LoVo (cell line): Measurements from ENCODE around the gene TMEM134.

Source experiments
- DNase-seq: peaks from one replicate; pipeline ENCODE4 v3.0.0-alpha.2; 2016; ENCODE audit warnings: low spot score

Gene TMEM134

DNA sequence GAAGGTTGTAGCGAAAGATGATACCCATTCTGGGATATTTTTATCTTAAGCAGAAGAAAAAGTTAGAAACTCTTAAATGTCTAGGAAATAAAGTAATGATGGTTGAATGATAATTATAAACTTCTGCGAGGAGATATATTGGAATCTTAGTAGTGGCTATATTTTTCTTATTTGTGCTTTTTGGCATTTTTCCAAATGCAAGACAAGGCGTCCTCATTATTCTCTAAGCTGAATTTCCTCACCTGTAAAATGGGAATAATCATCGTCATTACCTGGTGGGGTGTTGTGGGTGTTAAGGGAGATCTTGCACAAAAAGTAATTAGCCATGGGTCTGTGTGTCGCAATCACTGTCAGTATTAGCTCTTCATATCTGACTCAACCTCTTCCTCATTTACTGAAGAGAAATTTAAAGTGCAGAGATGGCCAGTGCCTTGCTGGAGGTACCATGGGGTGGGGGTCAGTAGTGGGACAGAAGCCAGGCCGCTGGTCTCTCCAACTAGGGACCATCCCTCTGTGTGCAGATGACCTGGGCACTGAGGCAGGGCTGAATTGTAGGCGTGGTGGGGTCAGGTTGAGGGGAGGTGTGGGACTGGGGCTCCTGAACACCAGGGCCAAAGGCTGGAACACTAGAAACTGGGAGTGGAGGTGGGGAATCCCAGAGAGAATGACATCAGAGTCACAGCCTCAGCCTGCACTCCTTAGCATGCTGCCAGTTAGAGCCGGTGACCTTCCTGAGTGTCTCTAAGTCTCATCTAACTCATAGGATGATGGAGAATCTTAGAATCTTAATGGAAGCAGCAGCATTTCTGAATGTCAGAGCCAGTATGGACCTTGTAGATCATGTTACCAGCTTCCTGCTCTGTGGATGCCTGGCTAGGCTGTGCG is 32.0 kb upstream of the TMEM134 start:
- no peak for DNase-seq

DNA sequence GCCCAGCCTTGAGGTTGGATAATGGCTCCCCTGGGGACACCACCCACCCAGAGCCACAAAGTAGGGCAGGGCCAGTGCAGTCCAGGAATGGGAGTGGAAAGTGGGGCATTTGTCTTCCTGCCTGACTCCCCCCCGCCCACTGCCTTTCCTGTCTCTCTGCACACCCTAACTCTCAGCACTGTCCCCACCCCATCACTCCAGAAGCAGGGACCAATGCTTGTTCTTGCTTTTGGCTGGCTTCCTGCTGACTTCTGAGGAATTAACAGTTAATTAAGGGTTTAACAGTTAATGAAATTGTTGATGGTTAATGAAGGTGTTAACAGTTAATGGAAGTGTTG is 31.4 kb upstream of the TMEM134 start:
- no peak for DNase-seq

DNA sequence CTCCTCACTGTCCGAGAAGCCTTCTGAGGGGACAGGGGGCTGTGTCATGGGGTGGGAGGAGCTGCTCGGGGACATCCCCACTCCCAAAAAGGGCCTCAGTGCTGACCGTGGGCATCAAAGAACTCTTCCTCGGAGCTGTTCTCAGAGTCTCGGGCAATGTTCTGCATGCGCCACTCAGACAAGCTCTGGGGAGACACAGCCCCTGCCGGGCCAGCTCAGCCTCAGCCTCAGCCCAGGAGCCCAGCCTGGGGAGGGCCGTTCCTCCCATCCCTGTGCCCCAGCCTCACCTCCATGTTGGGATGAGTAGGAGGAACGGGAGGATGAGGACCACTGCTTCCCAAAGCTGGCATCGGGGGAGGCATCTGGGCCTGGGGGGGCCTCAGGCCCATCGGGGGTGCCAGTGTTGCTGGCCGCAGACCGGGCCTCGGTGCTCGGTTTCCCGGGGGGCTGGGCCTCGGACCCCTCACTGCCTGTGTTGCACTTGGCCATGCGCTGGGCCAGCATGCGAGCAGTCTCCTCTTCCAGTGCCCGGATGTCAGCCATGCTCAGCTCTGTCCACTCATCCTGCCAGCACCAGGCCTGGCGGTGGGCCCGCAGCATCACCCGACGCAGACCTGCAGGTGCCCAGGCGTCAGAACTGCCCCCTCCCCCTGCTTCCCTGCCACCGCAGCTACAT is 30.9 kb upstream of the TMEM134 start:
- DNase-seq = no peak

DNA sequence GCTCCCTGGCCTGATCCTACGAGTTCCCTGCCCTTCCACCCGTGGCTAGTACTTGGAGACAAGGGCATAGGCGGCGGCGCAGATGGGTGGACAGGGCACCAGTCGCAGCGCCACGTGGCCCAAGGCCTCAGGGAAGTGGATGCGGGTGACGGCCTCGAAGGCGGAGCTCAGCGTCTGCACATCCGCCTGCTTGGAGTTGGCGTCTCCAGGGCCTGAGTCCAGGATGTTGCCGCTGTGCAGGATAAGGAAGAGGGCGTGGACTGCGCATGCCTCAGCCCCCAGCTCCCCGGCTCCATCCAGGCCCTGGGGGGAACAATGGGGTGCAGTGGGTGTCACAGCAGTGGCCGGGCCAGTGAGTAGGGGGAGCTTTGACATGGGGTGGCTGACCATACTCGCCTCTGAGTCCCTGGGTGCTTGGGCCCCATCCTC is 29.5 kb upstream of the TMEM134 start:
- no peak for DNase-seq

DNA sequence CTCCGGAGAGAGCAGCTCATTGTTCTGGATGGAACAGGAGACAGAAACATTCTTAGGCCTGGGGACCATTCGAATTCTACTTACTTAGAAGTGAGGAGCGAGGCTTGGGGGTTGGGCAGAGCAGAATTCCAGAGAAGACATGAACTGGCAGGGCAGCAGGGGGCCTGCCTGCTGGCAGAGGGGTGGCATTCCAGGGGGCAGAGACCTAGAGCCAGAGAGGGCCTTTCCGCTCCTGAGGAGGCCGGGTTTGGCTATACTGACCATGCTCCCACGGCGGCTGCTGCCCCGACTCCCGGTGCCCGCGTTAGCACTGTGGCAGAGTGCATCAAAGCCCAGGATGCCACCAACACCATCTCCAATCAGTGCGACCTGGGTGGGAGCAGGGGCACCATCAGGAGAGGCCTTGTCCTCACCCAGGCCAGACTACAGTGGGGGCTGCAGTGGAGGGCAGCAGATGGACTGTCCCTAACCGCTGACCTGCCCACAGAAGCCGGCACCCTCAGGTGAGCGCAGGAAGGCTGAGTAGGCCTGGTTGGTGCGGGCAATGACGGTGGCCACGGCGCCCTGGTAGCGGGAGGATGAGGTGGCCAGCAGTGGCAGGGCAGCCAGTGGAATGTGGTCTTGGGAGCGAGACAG is 28.7 kb upstream of the TMEM134 start:
- no peak for DNase-seq

DNA sequence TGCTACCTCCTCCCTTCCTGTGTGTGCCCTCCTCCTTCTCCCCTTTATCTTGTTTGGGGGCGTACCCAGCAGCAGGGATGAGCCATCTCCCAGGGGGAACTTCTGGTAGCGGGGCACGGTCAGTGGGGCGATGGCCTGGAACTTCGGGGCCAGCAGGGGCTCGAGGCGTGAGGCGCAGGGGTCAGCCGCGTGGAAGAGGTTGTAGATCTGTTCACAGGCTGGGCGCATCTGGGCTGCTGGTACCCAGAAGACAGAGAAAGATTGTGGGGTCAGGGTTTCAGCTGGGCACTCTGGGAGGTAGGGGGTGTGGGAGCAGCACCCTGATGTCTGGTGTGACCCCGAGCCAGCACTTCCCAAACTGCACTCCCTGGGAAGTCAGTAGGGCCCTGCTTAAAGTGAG is 27.1 kb upstream of the TMEM134 start:
- no peak for DNase-seq

- no peak for DNase-seq
Observed at GRCh38 chr11:67495234-67496005, 26.4 kb upstream of the TMEM134 start.

DNA sequence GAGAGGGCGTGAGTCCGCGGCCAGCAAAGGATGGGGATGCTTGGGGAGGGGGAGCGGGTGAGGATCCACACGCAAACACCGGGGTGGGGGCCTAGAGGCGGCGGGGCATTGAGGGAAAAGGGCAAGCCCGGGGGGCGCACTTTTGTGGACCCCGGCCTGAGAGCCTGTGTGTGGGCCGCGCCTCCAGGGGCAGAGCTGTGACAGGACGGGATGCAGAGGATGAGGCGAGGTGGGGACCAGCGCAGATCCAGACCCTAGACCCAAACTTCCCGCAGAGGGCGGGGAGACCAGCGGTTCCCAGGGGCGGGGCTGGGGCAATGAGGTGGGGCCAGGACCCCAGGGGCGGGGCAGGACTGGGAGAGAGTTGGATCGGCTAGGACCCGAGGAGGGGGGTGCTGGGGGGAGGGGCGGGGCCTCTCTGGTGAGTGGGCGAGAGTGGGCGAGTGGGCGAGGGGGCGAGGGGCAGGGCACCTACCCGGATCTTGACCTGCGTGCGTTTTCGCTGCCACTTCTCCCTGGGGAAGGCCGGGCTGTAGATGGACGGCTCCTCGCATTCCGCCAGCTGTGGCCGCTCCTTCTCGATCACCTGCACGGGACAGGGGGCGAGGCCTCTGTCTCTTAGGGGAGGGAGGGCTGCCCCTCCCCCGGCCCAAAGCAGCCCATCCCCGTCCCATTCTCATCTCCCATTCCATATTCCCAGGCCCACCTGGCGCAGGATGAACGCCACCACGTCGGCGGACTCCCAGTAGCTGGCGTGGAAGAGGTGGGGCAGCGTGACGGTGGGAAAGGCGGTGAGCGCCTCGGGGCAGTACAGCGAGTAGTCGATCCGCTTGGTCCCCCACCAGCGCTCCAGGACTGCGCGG is 25.6 kb upstream of the TMEM134 start:
- DNase-seq = no peak

DNA sequence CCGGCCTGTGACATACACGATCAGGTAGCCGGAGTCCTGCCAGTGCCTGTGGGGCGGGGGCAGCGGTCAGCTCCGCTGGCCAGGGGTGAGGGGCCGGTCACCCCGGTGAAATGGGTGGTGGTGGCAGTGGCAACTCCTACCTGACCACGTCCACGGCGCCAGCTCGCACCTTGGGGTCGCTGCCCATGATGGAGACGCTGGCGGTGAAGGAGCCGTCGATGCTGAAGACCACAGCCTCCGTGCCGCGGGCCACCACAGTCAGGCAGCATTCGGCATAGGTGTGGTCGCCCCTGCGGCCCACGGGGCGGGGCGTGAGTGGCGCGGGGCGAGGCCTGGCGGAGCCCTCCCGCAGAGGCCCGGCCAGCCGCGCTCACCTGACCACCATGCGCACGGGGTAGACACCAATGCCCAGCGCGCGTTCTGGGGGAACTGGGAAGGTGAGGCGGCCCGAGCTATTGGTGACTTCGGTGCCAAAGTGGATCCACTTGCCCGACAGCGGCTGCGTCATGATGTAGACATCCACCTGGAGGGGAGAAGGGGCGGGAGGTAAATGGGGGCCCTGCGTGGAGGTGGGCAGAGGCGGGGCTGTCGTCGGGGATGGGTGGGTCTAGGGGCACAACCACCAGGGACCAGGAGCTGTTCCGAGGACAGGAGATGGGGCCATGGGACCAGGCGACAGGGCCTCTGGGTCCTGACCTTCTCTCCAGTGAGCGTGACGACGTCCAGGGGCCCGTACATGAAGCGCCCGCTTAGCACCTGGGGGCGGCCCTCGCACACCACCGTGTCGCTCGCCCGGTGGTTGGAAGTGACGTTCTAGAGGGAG is 24.7 kb upstream of the TMEM134 start:
- DNase-seq = no peak

GRCh38 chr11:67492801-67493547 is 23.9 kb upstream of the TMEM134 start:
- DNase-seq = no peak

DNA sequence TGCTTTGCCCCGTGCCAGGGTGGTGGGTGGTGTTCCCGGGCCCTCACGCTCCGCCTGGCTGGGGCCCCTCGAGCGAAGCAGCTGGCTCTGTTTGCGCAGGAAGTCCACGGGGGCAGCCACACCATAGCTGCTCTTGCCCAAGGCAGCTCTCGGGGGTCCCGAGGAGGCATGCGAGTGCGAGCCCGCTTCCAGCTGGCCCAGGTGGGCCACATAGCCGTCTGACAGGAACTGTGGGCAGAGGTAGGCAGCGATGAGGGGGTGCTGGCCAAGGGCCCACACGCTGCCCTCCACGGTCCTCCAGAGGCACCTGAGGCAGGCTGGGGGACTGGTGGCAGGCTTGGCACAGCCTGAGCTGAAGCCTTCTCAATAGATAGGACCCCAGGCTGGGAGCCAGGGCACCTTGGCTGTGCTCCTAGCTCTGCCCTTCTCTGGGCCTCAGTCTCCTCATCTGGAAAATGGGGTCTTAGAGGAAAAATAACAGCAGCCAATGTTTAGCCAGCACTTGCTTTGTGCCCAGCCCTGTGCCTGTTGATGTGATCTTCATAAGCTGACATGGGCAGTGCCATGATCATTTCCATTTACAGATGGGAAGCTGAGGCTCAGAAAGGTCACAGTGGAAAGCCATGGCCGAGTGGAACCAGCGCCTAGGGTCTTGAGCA is 23.1 kb upstream of the TMEM134 start:
- DNase-seq = no peak

DNA sequence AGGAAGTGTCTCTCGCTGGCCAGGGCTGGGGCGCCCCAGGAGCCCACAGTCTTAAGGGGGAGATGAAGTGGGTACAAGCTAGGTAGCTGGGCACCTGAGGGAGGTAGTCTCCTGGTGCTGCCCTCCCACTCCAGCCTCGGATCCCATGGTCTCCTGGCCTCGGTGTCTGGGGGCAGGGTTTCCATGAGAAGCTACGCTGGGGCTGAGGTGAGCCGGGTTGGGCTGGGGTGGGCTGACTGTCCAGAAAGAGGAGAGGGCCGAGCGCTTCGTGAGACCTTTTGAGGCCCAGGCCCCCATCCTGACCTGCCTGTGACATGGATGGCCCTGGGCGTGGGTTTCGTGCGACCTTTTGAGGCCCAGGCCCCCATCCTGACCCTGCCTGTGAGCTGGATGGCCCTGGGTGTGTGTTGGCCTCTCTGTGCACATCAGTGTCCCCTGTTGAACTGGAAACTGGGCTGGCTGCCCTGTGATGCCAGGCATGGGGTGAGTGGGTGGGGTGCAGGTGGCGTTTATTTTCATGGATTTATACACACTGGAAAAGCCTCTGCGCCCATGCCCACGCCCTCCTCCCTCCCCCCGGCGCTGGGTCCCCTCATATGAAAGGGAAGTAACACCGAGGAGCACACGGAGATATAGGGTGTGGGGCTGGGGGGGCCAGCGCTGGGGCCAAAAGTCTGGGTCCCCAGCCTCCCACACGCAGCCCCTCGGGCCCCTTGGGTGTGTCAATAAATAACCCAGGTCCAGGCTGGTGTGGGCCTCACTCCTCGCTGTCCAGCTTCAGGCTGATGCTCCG is 22.4 kb upstream of the TMEM134 start:
- no peak for DNase-seq

DNA sequence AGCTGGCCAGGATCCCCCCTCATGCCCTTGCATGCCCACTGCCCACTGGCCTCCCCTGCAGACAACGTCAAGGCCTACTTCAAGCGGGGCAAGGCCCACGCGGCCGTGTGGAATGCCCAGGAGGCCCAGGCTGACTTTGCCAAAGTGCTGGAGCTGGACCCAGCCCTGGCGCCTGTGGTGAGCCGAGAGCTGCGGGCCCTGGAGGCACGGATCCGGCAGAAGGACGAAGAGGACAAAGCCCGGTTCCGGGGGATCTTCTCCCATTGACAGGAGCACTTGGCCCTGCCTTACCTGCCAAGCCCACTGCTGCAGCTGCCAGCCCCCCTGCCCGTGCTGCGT is 21.6 kb upstream of the TMEM134 start:
- DNase-seq = no peak

GRCh38 chr11:67489885-67490726 is 21.1 kb upstream of the TMEM134 start:
- no peak for DNase-seq

DNA sequence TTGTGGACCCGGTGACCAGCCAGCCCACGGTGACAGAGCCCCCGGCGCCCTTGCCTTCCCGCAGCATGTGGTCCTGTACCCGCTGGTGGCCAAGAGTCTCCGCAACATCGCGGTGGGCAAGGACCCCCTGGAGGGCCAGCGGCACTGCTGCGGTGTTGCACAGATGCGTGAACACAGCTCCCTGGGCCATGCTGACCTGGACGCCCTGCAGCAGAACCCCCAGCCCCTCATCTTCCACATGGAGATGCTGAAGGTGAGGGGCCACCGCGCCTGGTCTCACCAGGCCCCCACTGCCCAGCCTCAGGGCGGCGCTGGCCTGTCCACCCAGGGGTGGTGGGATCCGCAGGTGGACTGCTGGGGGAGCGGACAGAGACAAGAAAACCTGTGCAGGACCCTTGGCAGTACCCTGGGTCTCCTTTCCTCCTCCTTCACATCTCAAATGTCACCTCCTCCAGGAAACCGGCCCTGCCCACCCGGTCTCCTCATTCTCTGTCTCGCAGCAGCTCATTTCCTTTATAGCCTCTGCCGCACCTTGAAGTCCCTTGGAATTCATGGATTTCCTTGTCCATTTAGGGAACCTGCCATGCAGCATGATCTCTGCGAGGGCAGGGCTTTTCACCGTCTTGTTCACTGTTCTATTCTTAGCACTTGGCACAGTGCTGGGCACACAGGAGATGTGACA is 20.3 kb upstream of the TMEM134 start:
- no peak for DNase-seq

GRCh38 chr11:67486481-67487195 is 17.6 kb upstream of the TMEM134 start:
- no peak for DNase-seq
